IMR-90 (cell line): ENCODE data around the gene TMED3. TPM values are rescaled to one million over a fixed set of nuclear protein-coding genes. Genes with fewer than 3 reads are reported as not detected.

ENCODE experiments used
- ATAC-seq: fragments of 200-7000 bp; cut with Tn5 transposase; 2 replicates; pipeline ENCODE4 v1.9.1; 2020; ENCODE audit warnings: low read depth, mild to moderate bottlenecking, moderate library complexity
- BruUV-seq: library from RNA; stranded (reverse); fragments of 400-500 nt; replicated peaks from 2 replicates; lab custom pipeline; 2021; lab: Mats Ljungman, UMichigan
- CTCF ChIA-PET: fragments of 300-600 bp; formaldehyde crosslinking; extraction: SDS; loops from one replicate; lab custom pipeline; 2021; ENCODE audit warnings: antibody characterized with exemption; lab: Yijun Ruan, JAX
- POLR2A ChIA-PET: fragments of 300-600 bp; sonication (Branson Sonifier 250); formaldehyde crosslinking; loops from one replicate; lab custom pipeline; 2022; ENCODE audit warnings: antibody characterized with exemption; ENCODE audit not compliant: unreplicated experiment; lab: Charles Lee
- DNase-seq: peaks from one replicate; pipeline ENCODE4 v3.0.0; 2013
- H2AFZ ChIP-seq: replicated peaks from 2 replicates; pipeline ENCODE3; 2013; ENCODE audit warnings: low read length, mild to moderate bottlenecking; ENCODE audit not compliant: poor library complexity
- H2AK5ac ChIP-seq: 2 replicates; pipeline ENCODE4 v1.6.1; 2013; ENCODE audit warnings: low read depth, low read length, inconsistent platforms
- H2AK9ac ChIP-seq: replicated peaks from 2 replicates; pipeline ENCODE3; 2013; ENCODE audit warnings: mild to moderate bottlenecking, low read depth, low read length, moderate library complexity; ENCODE audit not compliant: poor library complexity
- H2BK120ac ChIP-seq: 2 replicates; pipeline ENCODE4 v1.6.1; 2013; ENCODE audit warnings: low read depth, low read length, inconsistent platforms
- H2BK15ac ChIP-seq: 3 replicates; pipeline ENCODE4 v1.6.1; 2013; ENCODE audit warnings: low read depth, low read length, inconsistent platforms
- H2BK20ac ChIP-seq: 2 replicates; pipeline ENCODE4 v1.6.1; 2013; ENCODE audit warnings: low read depth, mild to moderate bottlenecking, inconsistent platforms, low read length, moderate library complexity
- H2BK5ac ChIP-seq: 2 replicates; pipeline ENCODE4 v1.6.1; 2013; ENCODE audit warnings: mild to moderate bottlenecking, low read depth, low read length, inconsistent platforms; ENCODE audit not compliant: poor library complexity, severe bottlenecking
- H3K14ac ChIP-seq: replicated peaks from 2 replicates; pipeline ENCODE4 v1.6.1; 2013; ENCODE audit warnings: low read depth, low read length, inconsistent platforms
- H3K18ac ChIP-seq: 2 replicates; pipeline ENCODE4 v1.6.1; 2013; ENCODE audit warnings: low read depth, low read length, control low read depth
- H3K23ac ChIP-seq: 2 replicates; pipeline ENCODE4 v1.6.1; 2013; ENCODE audit warnings: low read depth, low read length, inconsistent platforms
- H3K27ac ChIP-seq: 2 replicates; pipeline ENCODE4 v1.5.1; 2013; ENCODE audit warnings: mild to moderate bottlenecking, control low read depth, low read length; ENCODE audit not compliant: insufficient read depth
- H3K27me3 ChIP-seq: 2 replicates; pipeline ENCODE4 v1.6.1; 2013; ENCODE audit warnings: low read length; ENCODE audit not compliant: control insufficient read depth, insufficient read depth
- H3K36me3 ChIP-seq: 2 replicates; pipeline ENCODE4 v1.6.1; 2013; ENCODE audit warnings: low read length, mixed read lengths; ENCODE audit not compliant: control insufficient read depth, insufficient read depth
- H3K4ac ChIP-seq: 2 replicates; pipeline ENCODE4 v1.6.1; 2013; ENCODE audit warnings: low read depth, low read length, inconsistent platforms
- H3K4me1 ChIP-seq: 2 replicates; pipeline ENCODE4 v1.6.1; 2013; ENCODE audit warnings: low read length, mixed read lengths; ENCODE audit not compliant: control insufficient read depth, insufficient read depth
- H3K4me2 ChIP-seq: 2 replicates; pipeline ENCODE4 v1.6.1; 2013; ENCODE audit warnings: low read depth, mild to moderate bottlenecking, control low read depth, low read length, moderate library complexity
- H3K4me3 ChIP-seq: 2 replicates; pipeline ENCODE4 v1.5.1; 2013; ENCODE audit warnings: low read depth, mild to moderate bottlenecking, control low read depth, low read length, moderate library complexity; ENCODE audit not compliant: insufficient read depth
- H3K56ac ChIP-seq: 2 replicates; pipeline ENCODE4 v1.6.1; 2013; ENCODE audit warnings: low read length, inconsistent platforms; ENCODE audit not compliant: insufficient read depth; ENCODE audit errors: extremely low read depth
- H3K79me1 ChIP-seq, 2 experiments: 2 replicates each; pipeline ENCODE4 v1.6.1; 2013; ENCODE audit warnings: low read length in 2 of 2, inconsistent platforms in 1 of 2, low read depth in 1 of 2
- H3K9ac ChIP-seq: 2 replicates; pipeline ENCODE4 v1.6.1; 2013; ENCODE audit warnings: low read depth, low read length, control low read depth
- H3K9me1 ChIP-seq: 2 replicates; pipeline ENCODE4 v1.6.1; 2013; ENCODE audit warnings: low read length, inconsistent platforms; ENCODE audit not compliant: insufficient read depth
- H3K9me3 ChIP-seq: 2 replicates; pipeline ENCODE4 v1.6.1; 2013; ENCODE audit warnings: low read length; ENCODE audit not compliant: control insufficient read depth, insufficient read depth
- H4K20me1 ChIP-seq: 2 replicates; pipeline ENCODE4 v1.6.1; 2013; ENCODE audit warnings: low read length, inconsistent platforms; ENCODE audit not compliant: insufficient read depth
- H4K5ac ChIP-seq: 2 replicates; pipeline ENCODE4 v1.6.1; 2013; ENCODE audit warnings: mild to moderate bottlenecking, low read depth, low read length, control low read depth
- H4K8ac ChIP-seq, 2 experiments: 2 replicates each; pipeline ENCODE4 v1.6.1; 2013; ENCODE audit warnings: low read depth in 2 of 2, low read length in 2 of 2, control low read depth in 1 of 2, inconsistent platforms in 1 of 2
- H4K91ac ChIP-seq: 2 replicates; pipeline ENCODE4 v1.6.1; 2013; ENCODE audit warnings: low read depth, low read length, inconsistent platforms; ENCODE audit not compliant: insufficient read depth
- BHLHE40 ChIP-seq: fragments of 150-350 bp; IDR thresholded peaks from 2 replicates; pipeline ENCODE4 v1.6.1; 2016; ENCODE audit warnings: mild to moderate bottlenecking, low read depth, low read length
- CEBPB ChIP-seq: IDR thresholded peaks from 2 replicates; pipeline ENCODE4 v1.6.1; 2012; ENCODE audit warnings: low read depth, low read length, improper control_type of control experiment
- CHD1 ChIP-seq: IDR thresholded peaks from 2 replicates; pipeline ENCODE4 v1.6.1; 2012; ENCODE audit warnings: low read depth, low read length, improper control_type of control experiment
- FOS ChIP-seq: fragments of 150-350 bp; IDR thresholded peaks from 2 replicates; pipeline ENCODE4 v1.6.1; 2016; ENCODE audit warnings: low read depth, low read length
- MAFK ChIP-seq: IDR thresholded peaks from 2 replicates; pipeline ENCODE4 v1.6.1; 2012; ENCODE audit warnings: low read depth, low read length, improper control_type of control experiment
- MAZ ChIP-seq: IDR thresholded peaks from 2 replicates; pipeline ENCODE4 v1.6.1; 2012; ENCODE audit warnings: low read depth, mild to moderate bottlenecking, low read length, improper control_type of control experiment, moderate library complexity, borderline replicate concordance
- NFE2L2 ChIP-seq: fragments of 150-350 bp; IDR thresholded peaks from 2 replicates; pipeline ENCODE4 v1.6.1; 2016; ENCODE audit warnings: low read depth, mild to moderate bottlenecking, low read length
- POLR2A ChIP-seq: IDR thresholded peaks from 2 replicates; pipeline ENCODE4 v1.6.1; 2012; ENCODE audit warnings: mild to moderate bottlenecking, low read depth, low read length
- RFX5 ChIP-seq: IDR thresholded peaks from 2 replicates; pipeline ENCODE4 v1.8.0; 2012; ENCODE audit warnings: low read depth, mild to moderate bottlenecking, low read length, moderate library complexity
- WGBS, 2 experiments: methylation state at CpG; one replicate each; pipeline versions ENCODE4 v1.1.5 to v1.1.7; 2013; ENCODE audit warnings: missing lambda C conversion rate in 2 of 2; ENCODE audit not compliant: insufficient read length in 1 of 2; ENCODE audit errors: extremely low coverage in 2 of 2; 5-methylcytosine and 5-hydroxymethylcytosine counted together
- dilution Hi-C: fragments of 300-500 bp; cut with HindIII; formaldehyde crosslinking; loops from one replicate; pipeline ENCODE4 v1.14.3; 2018; ENCODE audit warnings: low sequenced_read_pairs; ENCODE audit not compliant: unreplicated experiment
- in situ Hi-C: fragments of 300-500 bp; cut with MboI; formaldehyde crosslinking; loops from 3 replicates; pipeline ENCODE4 v1.14.3; 2019; ENCODE audit warnings: low sequenced_read_pairs, inconsistent platforms, mixed read lengths
- intact Hi-C: fragments of 100-400 bp; cut with micrococcal nuclease; formaldehyde crosslinking; loops from 2 replicates; pipeline ENCODE4 v1.10.0; 2022
- polyA plus RNA-seq, 3 experiments: library from polyadenylated mRNA; depleted of rRNA; stranded (reverse); fragments of >200 nt; gene quantifications; 2 replicates each; pipeline ENCODE4 v1.2.3, GENCODE V29; 2012; ENCODE audit warnings: low replicate concordance in 1 of 3
- total RNA-seq: library from RNA; depleted of rRNA; stranded (reverse); fragments of >200 nt; gene quantifications from 2 replicates; pipeline ENCODE4 v1.2.3, GENCODE V29; 2012
- TF ChIP-seq, protein P1 (sequence below): fragments of 150-350 bp; IDR thresholded peaks from 2 replicates; pipeline ENCODE4 v1.6.1; 2017; ENCODE audit warnings: mild to moderate bottlenecking, antibody characterized with exemption, low read length, low read depth
- TF ChIP-seq, protein P2 (sequence below): conservative IDR thresholded peaks from 2 replicates; pipeline ENCODE4 v1.5.1; 2012; ENCODE audit warnings: mild to moderate bottlenecking, low read depth, low read length, improper control_type of control experiment

Gene TMED3
- total and polyA plus RNA-seq, 2 of the 4 experiments (the other 2 are of a cell fraction): 170 to 237 TPM

DNA sequence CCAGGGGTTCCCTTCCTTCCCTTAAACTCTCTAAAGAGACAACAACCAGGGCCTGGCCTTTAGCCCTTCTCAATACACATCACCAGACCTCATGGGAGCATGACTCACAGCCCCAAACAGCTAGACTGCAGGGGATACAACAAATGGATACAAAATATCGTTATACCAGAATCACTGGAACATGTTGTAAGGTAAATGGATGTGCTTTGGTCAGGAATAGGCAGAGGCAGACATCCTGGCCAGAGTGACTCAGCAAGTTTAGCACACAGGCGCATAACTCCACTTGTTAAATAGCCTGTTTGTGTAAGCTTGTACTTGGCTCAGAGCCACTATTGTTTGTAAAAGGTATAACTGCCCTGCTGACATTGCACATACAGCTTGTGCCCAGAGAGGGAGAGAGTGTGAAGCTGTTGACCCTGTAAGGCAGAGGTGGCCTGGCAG, 18.3 kb downstream of the TMED3 start:
- peak overlapping the region; percentile 11; the same call in 1 of the 2 replicates for H2AK5ac ChIP-seq
- peak overlapping the region; percentile 9 for H2AFZ ChIP-seq
- H3K36me3 ChIP-seq: peaks cover 9% of the 10 kb centered on the region
- peaks cover 9% of the 10 kb centered on the region; the same call in 1 of the 2 replicates for H3K9me1 ChIP-seq
- no peaks in the 10 kb centered on the region for H3K27me3 ChIP-seq
- WGBS, 2 experiments: 80% methylated on average over 1 of the region's 2 CpGs; no CpG with 5 or more reads in 1 of the 2 experiments
- peak overlapping the region; percentile 41; the same call in 1 of the 2 replicates for H2BK120ac ChIP-seq
- ChIA-PET CTCF (interaction anchor here (1.8 kb wide), 1 partner anchor 10 kb away, joined by 6 read pairs; no protein-coding TSS in a partner anchor), POLR2A (no interaction called here)
- DNase-seq (peak; percentile 68), ATAC-seq (peak; percentile 90)
- H4K20me1 ChIP-seq: no peaks in the 10 kb centered on the region; the same call in 1 of the 2 replicates
- no peaks in the 10 kb centered on the region for H3K9me3 ChIP-seq
- H3K18ac ChIP-seq: peak overlapping the region; percentile 5
- TF ChIP-seq RFX5: no peak
- TF ChIP-seq MAZ: no peak
- no peak for TF ChIP-seq CEBPB
- 0 out of 2 replicates have a peak, but pooled peaks have one; percentile 22 for TF ChIP-seq MAFK
- TF ChIP-seq, protein P1, sequence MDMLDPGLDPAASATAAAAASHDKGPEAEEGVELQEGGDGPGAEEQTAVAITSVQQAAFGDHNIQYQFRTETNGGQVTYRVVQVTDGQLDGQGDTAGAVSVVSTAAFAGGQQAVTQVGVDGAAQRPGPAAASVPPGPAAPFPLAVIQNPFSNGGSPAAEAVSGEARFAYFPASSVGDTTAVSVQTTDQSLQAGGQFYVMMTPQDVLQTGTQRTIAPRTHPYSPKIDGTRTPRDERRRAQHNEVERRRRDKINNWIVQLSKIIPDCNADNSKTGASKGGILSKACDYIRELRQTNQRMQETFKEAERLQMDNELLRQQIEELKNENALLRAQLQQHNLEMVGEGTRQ: no peak
- TF ChIP-seq, protein P2, sequence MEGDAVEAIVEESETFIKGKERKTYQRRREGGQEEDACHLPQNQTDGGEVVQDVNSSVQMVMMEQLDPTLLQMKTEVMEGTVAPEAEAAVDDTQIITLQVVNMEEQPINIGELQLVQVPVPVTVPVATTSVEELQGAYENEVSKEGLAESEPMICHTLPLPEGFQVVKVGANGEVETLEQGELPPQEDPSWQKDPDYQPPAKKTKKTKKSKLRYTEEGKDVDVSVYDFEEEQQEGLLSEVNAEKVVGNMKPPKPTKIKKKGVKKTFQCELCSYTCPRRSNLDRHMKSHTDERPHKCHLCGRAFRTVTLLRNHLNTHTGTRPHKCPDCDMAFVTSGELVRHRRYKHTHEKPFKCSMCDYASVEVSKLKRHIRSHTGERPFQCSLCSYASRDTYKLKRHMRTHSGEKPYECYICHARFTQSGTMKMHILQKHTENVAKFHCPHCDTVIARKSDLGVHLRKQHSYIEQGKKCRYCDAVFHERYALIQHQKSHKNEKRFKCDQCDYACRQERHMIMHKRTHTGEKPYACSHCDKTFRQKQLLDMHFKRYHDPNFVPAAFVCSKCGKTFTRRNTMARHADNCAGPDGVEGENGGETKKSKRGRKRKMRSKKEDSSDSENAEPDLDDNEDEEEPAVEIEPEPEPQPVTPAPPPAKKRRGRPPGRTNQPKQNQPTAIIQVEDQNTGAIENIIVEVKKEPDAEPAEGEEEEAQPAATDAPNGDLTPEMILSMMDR: no peak
- TF ChIP-seq NFE2L2: peak; percentile 91
- TF ChIP-seq FOS: no peak; the same call in 1 of the 2 replicates
- no peak for TF ChIP-seq POLR2A
- TF ChIP-seq BHLHE40: no peak
- no peak for TF ChIP-seq CHD1
- H3K27ac ChIP-seq: 0 out of 2 replicates have a peak overlapping the region, but pooled peaks have one; percentile 10
- no TSS peak for BruUV-seq
- H3K23ac ChIP-seq: no peak overlapping the region
- in situ Hi-C loops: no loop called here
- H3K4me3 ChIP-seq: no peak overlapping the region
- peaks cover 3% of the 10 kb centered on the region for H3K4me1 ChIP-seq
- H3K9ac ChIP-seq: no peak overlapping the region
- peaks cover 11 to 22% of the 10 kb centered on the region in 2 experiments; a peak in 2 of 4 replicates for H3K79me1 ChIP-seq
- H3K4ac ChIP-seq: peak overlapping the region; percentile 52
- intact Hi-C loops: no loop called here
- H4K8ac ChIP-seq: peak overlapping the region in 1 of 2 experiments; percentile 31; a peak in 1 of 4 replicates
- H2BK15ac ChIP-seq: no peak overlapping the region
- H2AK9ac ChIP-seq: peak overlapping the region; percentile 3
- peak overlapping the region; percentile 14; the same call in 1 of the 2 replicates for H2BK20ac ChIP-seq
- dilution Hi-C loops: no loop called here
- peak overlapping the region; percentile 49; the same call in 1 of the 2 replicates for H4K91ac ChIP-seq
- no peak overlapping the region for H3K56ac ChIP-seq
- H4K5ac ChIP-seq: peak overlapping the region; percentile 19; the same call in 1 of the 2 replicates
- H3K14ac ChIP-seq: peak overlapping the region; percentile 38; the same call in 1 of the 2 replicates
- H3K4me2 ChIP-seq: no peak overlapping the region
- H2BK5ac ChIP-seq: peak overlapping the region; percentile 53
